Tibial nerve (tissue), 3 donors: ENCODE results near the gene IL1RAPL2.

Experiments
- POLR2A ChIP-seq, 2 donors: fragments of 450-650 bp; IDR thresholded peaks; one replicate each; pipeline ENCODE4 v1.6.1; 2017; ENCODE audit warnings: antibody characterized with exemption in 2 of 2, mild to moderate bottlenecking in 2 of 2, moderate library complexity in 2 of 2
- TF ChIP-seq, protein P1 (sequence below), 5 experiments: fragments of 200-600 bp in 3 of 5; fragments of 450-650 bp in 2 of 5; sonication (generic) in 3 of 5; IDR thresholded peaks; one replicate each; pipeline ENCODE4 v1.5.1; 2016 to 2019; ENCODE audit warnings: antibody characterized with exemption in 5 of 5, mild to moderate bottlenecking in 3 of 5, moderate library complexity in 2 of 5

DNA sequence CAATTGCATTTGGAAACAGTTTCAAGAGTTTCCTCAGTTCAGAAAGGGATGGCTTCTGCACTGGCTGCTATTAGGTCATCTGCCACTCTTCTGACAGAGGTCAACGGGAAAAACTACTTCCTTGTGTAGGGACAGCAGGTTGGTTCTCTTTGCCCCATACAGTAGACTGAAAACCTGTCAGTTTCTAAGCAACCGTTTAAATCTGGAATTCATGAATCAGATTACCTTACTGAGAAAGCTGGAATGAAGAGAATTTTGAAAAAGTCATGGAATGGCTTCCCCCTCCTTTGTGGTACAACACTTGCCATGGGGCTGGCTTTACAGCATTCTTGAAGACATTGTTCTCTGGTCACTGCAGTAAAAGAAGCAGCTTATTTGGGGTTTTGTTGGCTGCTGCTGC lies 240.3 kb downstream of the IL1RAPL2 start:
- TF ChIP-seq, protein P1, sequence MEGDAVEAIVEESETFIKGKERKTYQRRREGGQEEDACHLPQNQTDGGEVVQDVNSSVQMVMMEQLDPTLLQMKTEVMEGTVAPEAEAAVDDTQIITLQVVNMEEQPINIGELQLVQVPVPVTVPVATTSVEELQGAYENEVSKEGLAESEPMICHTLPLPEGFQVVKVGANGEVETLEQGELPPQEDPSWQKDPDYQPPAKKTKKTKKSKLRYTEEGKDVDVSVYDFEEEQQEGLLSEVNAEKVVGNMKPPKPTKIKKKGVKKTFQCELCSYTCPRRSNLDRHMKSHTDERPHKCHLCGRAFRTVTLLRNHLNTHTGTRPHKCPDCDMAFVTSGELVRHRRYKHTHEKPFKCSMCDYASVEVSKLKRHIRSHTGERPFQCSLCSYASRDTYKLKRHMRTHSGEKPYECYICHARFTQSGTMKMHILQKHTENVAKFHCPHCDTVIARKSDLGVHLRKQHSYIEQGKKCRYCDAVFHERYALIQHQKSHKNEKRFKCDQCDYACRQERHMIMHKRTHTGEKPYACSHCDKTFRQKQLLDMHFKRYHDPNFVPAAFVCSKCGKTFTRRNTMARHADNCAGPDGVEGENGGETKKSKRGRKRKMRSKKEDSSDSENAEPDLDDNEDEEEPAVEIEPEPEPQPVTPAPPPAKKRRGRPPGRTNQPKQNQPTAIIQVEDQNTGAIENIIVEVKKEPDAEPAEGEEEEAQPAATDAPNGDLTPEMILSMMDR (IDR thresholded peaks at IDR 0.05) = no peak
- no peak for TF ChIP-seq POLR2A (IDR thresholded peaks at IDR 0.05)
